ENCODE results near the gene STYK1.
"Not testable (repeated sequence)": the region's sequence is repeated elsewhere in the genome, so short reads cannot be mapped to it uniquely, and the experiment has no call there.

Gene STYK1

DNA sequence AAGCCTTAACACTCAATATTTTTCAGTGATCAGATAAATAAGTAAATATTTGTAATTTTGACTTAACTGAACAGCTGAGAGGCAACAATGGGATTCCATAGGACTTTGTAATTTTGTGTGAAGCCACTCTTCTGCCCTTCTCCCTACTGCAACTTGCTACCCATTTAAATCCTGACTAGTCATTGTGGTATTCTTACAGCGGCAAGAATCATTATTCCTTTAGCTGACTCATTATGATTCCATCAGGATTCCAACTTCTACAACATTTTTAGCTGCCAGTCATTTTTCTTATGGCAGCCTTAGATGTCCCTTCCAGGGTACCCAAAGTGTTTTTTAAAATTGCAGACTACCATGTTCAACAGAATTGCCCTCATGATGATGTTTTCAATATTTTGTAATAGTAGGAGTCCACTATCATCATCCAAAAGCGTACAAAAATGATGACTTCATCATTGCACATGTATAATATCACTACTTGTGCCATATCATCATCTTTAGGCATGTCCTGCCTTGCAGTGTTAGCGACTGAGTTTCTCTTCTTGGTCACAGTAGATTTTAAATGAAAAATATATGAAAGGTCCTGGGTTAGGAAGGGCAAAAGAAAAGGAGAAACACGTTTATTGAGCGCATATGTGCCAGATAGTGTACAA is 55.4 kb downstream of the STYK1 start:
- DNase-seq: no peak

DNA sequence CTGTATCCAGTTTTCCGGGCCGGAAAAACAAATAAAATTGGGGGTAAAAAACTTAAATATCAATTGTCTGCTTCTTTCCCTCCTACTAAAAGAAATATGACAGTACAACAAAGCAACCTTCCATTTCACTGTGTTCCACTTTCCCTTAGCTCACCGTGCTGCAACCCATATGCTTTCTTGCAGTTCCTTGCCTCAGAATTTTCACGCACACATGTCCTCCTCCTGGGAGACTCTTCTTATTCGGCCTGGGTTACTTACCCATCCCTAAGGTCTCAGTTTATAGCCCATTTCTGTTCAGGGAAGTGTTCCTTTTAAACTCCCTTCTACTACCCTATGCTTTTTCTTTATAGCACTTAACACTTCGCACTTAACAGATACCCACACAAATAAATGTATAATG is 56.0 kb downstream of the STYK1 start:
- no peak for DNase-seq

DNA sequence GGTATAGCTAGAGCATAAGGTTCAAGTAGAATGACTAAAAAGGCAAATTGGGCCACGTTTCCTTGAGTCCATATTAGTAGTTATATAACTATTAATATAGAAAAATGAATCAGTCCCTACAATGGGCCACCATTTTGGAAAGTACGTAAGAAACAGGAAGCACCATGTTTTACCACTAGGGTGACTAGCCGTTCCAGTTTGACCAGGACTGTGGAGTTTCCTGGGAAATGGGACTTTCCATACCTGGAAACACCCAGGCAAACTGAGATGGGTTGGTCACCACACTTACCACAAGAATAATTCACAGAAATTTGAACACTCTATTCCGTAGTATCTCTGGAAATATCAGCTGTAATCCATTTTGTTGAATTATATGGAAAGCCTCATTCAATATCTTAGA is 58.3 kb downstream of the STYK1 start:
- DNase-seq: no peak

DNA sequence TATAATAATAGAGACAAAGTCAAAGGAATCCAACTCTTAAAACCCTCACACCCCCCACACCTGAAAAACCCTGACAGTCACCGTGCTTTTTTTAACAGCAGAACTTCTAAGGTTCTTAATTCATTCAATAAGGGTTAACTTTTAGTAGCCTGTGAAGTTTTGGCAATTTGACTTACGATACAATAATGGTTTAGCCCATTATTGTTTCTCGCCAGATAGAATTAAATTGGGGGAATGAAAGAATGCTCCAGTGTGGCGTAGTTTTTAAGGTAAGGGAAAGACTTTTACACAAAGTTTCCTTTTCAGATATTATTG is 59.8 kb downstream of the STYK1 start:
- no peak for DNase-seq

- DNase-seq: peak; percentile 89 to 97
Measured at GRCh38 chr12:10613349-10614055, 60.4 kb downstream of the STYK1 start, which contains the start of gene MAGOHB. MAGOHB (minus strand) TSS chr12:10613609; CDS start chr12:10613532, 77 bp downstream.

- DNase-seq: no peak
Measured at GRCh38 chr12:10612984-10613348, 60.9 kb downstream of the STYK1 start.

- no peak for DNase-seq
Measured at GRCh38 chr12:10612110-10612509, 61.7 kb downstream of the STYK1 start.

DNA sequence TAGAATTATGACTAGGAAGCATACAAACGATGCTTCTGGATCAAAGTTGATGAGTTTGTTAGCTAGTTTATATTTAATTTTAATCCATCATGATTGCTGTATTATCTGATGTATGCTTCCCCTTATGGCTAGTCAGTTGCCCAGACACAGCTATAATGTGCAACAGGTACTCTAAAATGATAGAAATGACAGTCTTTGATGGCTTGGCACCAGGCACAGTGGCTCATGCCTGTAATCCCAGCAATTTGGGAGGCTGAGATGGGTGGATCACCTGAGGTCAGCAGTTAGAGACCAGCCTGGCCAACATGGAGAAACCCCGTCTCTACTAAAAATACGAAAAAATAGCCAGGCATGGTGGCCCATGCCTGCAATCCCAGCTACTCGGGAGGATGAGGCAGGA is 62.6 kb downstream of the STYK1 start:
- DNase-seq: not testable (repeated sequence)

- no peak for DNase-seq
Measured at GRCh38 chr12:10610188-10610587, 63.7 kb downstream of the STYK1 start.

DNA sequence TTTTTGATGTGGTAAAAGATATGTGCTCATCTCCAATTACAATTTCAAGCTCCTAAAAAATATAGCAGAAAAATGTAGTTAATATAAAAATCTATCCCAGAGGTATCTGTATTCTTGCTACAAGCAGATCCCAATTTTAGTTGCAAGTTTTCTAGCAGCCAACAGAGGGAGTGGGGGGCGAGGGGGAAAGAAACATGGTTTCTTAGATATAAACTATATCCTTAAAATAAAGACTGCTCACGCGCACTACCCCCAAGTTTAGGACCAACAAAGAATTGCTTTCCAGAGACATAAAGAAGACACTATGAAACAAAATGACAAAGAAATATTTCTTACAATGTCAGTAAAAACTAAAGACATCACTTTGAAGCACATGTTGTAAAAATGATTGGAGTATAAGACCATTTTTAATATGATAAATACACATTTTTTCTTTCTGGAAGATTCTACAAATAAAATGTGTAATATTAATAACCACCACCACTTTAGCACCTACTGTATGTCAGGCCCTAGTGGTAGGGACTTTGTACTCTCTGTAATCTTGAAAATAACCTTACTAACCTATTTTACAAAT is 65.9 kb downstream of the STYK1 start:
- peak in 1 of 2 experiments; percentile 16 for DNase-seq

DNA sequence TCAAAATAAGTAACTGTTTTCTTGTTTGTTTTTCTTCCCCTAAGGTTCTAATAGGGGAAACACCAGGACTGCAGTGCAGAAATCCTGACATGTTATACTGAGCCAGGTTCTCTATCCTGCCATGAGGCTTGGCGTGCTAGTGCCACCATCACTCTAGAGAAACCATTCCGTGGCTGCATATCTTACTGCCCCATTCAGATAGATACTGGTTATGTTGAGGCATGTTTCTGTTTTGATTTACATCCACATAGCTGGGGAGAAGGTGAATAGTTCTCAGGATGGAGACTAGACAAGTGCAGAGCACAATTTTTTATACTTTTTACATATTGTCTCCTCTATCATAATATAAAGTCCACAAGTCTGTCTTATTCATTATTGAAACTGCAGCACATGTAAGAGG is 72.0 kb downstream of the STYK1 start:
- DNase-seq: no peak

GRCh38 chr12:10600988-10601387 is 72.9 kb downstream of the STYK1 start:
- no peak for DNase-seq

- no peak for DNase-seq
Measured at GRCh38 chr12:10595881-10596280, 78.0 kb downstream of the STYK1 start.

GRCh38 chr12:10590966-10591365 is 82.9 kb downstream of the STYK1 start:
- no peak for DNase-seq

- DNase-seq: no peak
Measured at GRCh38 chr12:10584415-10584814, 89.4 kb downstream of the STYK1 start.

DNA sequence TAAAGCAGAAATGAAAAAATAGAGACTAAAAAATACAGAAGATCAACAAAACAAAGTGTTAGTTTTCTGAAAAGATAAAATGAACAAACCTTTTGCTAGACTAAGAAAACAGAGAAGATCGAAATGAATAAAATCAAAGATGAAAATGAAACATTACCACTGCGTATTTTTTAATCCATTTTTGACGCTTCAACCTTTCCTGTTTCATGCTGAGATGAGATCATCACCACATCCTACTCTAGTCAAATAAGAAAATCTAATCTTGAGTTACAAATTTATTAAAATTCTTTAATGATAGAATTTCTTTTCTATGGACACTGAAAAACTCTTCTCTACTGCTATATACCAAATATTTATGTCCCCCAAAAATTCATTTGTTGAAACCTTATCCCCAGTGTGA is 91.1 kb downstream of the STYK1 start:
- no peak for DNase-seq

DNA sequence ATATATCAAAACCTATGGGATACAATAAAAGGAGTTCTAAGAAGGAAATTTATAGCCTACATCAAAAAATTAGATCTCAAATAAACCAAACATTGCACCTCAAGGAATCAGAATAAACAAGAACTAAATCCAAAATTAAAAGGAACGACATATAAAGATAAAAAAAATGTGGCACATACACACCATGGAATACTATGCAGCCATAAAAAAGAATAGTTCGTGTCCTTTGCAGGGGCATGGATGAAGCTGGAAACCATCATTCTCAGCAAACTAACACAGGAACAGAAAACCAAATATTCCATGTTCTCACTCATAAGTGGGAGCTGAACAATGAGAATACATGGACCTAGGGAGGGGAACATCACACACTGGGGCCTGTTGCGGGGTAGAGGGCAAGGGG is 91.7 kb downstream of the STYK1 start:
- DNase-seq: not testable (repeated sequence)

DNA sequence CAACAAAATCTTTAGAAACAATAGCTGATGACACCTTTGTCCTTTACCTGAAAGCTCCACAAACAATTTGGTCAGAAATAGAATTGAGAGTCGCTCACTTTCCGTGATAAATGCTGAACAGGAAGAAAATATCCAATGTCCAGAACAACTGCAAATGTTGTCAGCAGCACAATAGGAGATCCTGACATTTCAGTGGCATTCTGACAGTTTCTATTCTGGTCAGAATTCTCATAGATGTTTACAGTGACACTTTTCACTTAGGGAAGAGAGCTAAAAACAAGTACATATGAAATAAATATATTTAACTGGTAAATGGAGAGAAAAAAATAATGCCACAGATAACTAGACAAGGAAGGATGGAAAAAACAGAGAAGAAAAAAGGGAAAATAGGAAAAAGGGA is 99.5 kb downstream of the STYK1 start:
- DNase-seq: no peak

GRCh38 chr12:10572021-10572490 is 101.8 kb downstream of the STYK1 start:
- not testable (repeated sequence) for DNase-seq

- no peak for DNase-seq
Measured at GRCh38 chr12:10571141-10571540, 102.7 kb downstream of the STYK1 start.
